Lower leg skin (tissue), 4 donors: ENCODE results near the gene DAD1. TPM values are rescaled to one million over a fixed set of nuclear protein-coding genes. Genes with fewer than 3 reads are reported as not detected.

Source experiments
- DNase-seq, 2 donors: peaks; one replicate each; pipeline ENCODE4 v3.0.0-alpha.2; 2019; ENCODE audit warnings: low spot score in 2 of 2
- H3K4me3 ChIP-seq: fragments of 200-600 bp; sonication (generic); 2 replicates; pipeline ENCODE4 v1.5.1; 2017; ENCODE audit warnings: mild to moderate bottlenecking, low read depth; ENCODE audit not compliant: poor library complexity, severe bottlenecking
- POLR2A ChIP-seq, 2 donors: fragments of 450-650 bp; IDR thresholded peaks; one replicate each; pipeline ENCODE4 v1.6.1; 2016 to 2017; ENCODE audit warnings: antibody characterized with exemption in 2 of 2, mild to moderate bottlenecking in 1 of 2, moderate library complexity in 1 of 2
- WGBS, 2 donors: methylation state at CpG; one replicate each; pipeline ENCODE4 v1.1.5; 2018; 5-methylcytosine and 5-hydroxymethylcytosine counted together
- intact Hi-C: fragments of 100-400 bp; cut with DNase I; formaldehyde crosslinking; loops from one replicate; pipeline ENCODE4 v1.15.0; 2023; ENCODE audit warnings: low total_unique reads
- total RNA-seq, 4 donors: library from RNA; depleted of rRNA; stranded (reverse); fragments of >200 nt; gene quantifications; one replicate each; pipeline ENCODE4 v1.1.0, GENCODE V29; 2016
- TF ChIP-seq, protein P1 (sequence below), 3 donors: fragments of 450-650 bp; IDR thresholded peaks; one replicate each; pipeline ENCODE4 v1.5.1; 2016; ENCODE audit warnings: antibody characterized with exemption in 3 of 3, mild to moderate bottlenecking in 3 of 3, moderate library complexity in 2 of 3

The DAD1 gene
- total RNA-seq, 4 donors from 2014 or later = 103 to 131 (median 124) TPM

DNA sequence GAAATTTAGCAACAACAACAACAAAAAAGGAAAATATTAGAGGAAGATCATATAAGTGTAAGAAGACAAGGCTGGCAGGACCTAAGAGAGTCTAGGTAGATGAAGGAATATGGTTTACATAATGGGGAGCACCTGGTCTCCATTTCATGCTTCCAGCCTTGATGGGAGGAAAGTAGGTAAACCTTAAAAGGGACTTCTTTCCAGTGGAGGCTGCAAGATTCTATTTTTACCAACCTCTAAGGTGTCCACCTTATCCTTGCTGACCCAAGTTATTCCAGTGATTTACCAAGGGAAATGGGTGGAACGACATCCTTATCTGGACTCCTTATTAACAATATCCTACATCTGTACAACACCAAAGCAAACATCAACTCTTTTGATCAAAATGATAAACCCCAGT lies 30.0 kb downstream of the DAD1 start:
- no peak for DNase-seq
- no peak overlapping the region for H3K4me3 ChIP-seq
- intact Hi-C loops = loop anchor here (10.0 kb wide), 2 partner anchors 174 to 296 kb away; no protein-coding TSS in a partner anchor
- 79 to 80% methylated on average over 1 of the region's 1 CpG for WGBS, 2 donors
- TF ChIP-seq POLR2A (IDR thresholded peaks at IDR 0.05) = no peak
- TF ChIP-seq, protein P1, sequence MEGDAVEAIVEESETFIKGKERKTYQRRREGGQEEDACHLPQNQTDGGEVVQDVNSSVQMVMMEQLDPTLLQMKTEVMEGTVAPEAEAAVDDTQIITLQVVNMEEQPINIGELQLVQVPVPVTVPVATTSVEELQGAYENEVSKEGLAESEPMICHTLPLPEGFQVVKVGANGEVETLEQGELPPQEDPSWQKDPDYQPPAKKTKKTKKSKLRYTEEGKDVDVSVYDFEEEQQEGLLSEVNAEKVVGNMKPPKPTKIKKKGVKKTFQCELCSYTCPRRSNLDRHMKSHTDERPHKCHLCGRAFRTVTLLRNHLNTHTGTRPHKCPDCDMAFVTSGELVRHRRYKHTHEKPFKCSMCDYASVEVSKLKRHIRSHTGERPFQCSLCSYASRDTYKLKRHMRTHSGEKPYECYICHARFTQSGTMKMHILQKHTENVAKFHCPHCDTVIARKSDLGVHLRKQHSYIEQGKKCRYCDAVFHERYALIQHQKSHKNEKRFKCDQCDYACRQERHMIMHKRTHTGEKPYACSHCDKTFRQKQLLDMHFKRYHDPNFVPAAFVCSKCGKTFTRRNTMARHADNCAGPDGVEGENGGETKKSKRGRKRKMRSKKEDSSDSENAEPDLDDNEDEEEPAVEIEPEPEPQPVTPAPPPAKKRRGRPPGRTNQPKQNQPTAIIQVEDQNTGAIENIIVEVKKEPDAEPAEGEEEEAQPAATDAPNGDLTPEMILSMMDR (IDR thresholded peaks at IDR 0.05) = no peak

DNA sequence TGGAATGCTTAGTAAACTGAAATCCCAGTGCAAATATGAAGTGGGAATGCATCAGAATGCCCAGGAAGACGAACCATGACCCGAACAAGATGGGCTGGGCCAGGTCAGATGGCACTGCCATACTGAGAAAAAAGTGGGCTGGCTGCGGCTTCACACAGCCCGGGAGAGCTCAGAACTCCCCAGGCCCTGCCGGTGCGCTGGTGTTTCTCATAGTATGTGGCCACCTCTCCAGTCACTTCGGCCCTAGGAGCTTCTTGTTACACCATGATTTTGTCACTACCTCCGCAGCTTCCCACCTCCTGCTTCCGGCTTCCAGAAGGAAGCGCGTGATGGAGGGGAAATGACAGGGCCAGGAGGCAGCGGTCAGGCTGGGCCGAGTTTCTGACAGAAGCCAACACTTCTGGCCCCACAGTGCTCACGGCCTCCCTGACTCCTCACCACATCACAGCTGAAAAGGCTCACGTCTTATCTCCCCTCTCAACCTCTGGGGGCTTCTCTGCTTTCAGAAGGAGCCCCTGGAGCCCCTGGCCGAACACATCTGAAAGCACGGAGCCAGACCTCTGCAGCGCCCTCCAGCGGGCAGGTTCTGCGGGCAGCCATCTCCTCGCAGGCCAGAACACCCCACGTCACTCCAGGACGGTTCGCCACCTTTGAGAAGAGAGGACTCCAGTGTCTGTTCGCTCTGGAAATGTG lies 30.7 kb downstream of the DAD1 start:
- WGBS, 2 donors = 82 to 85% methylated on average over 25 of the region's 25 CpGs
- intact Hi-C loops = loop anchor here (10.0 kb wide), 2 partner anchors 174 to 296 kb away; no protein-coding TSS in a partner anchor
- no peak for DNase-seq
- TF ChIP-seq, protein P1 (IDR thresholded peaks at IDR 0.05) = no peak
- no peak for TF ChIP-seq POLR2A (IDR thresholded peaks at IDR 0.05)
- H3K4me3 ChIP-seq = no peak overlapping the region

DNA sequence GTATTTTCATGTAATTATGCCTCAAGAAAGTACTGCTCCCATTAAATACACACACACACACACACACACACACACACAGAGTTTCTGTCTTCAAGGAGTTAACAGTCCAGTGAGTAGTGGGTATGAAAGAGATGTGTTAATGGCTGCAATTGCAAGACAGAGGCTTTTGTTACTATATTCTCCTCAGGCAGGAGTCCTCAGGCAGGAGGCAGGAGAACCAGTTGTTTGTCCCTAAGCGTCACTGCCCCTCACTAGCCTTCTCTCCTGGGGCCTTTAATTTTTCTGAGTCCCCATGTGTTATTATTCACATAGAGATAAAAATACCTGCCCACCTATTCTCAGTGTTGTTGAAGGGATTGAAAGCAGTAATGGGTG lies 31.2 kb downstream of the DAD1 start:
- intact Hi-C loops = loop anchor here (10.0 kb wide), 2 partner anchors 173 to 297 kb away; no protein-coding TSS in a partner anchor
- no peak overlapping the region for H3K4me3 ChIP-seq
- 81 to 100% methylated on average over 1 of the region's 1 CpG for WGBS, 2 donors
- DNase-seq = no peak
- TF ChIP-seq POLR2A (IDR thresholded peaks at IDR 0.05) = no peak
- TF ChIP-seq, protein P1 (IDR thresholded peaks at IDR 0.05) = no peak

DNA sequence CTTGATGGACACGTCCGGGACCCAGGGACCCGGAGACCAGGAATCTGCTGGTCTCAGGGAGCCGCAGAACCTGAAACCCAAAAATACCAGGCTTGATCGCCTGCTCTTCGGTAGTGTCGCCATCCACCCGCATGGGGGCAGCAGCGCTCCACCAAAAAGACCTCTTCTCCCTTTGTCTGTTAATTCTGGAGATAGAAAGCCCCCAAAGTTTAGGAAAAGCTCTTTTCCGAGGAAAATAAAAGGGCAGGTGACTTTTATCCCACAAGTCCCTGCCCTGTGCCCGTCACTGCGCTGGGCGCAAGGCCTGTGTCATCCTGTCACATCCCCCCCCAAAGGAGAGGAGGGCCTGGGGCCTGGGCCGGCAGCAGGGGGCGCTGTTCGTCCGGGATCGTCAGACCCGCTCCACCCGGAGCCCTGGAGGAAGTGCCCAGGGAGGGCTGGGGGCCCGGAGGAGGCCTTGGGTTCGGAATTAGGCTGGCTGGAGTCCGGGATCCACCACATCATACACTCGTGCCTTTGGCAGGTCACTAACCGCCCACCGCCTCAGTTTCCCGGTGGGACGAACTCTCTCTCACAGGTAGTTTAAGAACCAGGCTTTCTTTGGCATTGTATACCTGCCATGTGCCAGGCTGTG lies 31.9 kb downstream of the DAD1 start:
- DNase-seq = peak; percentile 67 to 96
- WGBS, 2 donors = 5% methylated on average over 22 to 28 of the region's 28 CpGs
- H3K4me3 ChIP-seq = no peak overlapping the region
- intact Hi-C loops = loop anchor here (10.0 kb wide), 2 partner anchors 172 to 298 kb away; no protein-coding TSS in a partner anchor
- no peak for TF ChIP-seq POLR2A (IDR thresholded peaks at IDR 0.05)
- TF ChIP-seq, protein P1 (IDR thresholded peaks at IDR 0.05) = peak in 2 of 3 donors; percentile 77 to 99

DNA sequence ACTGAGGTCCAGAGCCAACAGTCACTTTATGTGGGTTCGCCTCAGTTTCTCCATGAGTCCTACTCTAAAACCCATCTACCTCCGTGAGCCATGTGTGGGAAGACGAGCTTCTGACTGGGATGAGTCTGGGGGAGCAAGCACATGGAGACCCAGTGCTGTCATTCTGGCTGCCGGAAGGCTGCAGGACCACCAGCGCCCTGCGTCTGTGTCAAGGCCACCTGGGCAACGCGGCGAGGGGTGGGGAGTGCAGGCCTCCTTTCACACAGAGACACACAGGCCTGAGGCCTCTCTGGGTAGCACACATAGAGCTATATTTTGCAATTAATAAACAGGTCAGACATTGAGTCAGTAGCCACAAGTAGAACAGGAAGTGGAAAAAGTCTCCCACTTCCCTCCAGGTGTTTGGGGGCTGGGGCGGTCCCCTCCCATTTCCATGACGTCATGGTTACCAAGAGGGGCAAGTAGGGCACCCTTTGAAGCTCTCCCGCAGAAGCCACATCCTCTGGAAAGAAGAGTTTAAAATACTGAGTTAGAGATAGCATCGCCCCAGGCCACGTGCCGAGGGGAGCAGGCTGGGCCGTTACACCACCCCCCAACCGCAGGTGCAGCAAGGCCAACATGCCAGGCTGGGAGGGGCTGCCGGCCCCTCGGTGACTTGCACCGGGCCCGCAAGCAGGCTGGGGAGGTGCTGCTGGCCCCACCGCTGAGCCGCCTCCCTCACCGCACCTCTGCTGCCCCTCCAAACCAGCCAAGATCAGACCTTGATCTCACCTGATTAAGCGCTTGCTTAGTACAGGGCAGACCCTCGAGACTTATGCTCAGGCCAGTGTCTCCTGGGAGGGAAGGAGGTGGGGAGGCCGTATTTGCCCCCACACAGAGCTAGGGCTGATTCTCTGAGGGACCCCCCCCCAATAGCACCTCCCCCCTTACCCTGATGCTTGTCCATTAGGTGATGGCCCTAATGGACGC lies 32.7 kb downstream of the DAD1 start:
- DNase-seq = peak; percentile 75 to 94
- WGBS, 2 donors = 45 to 51% methylated on average over 26 to 27 of the region's 28 CpGs
- H3K4me3 ChIP-seq = no peak overlapping the region
- intact Hi-C loops = loop anchor here (10.0 kb wide), 2 partner anchors 172 to 298 kb away; no protein-coding TSS in a partner anchor
- no peak for TF ChIP-seq POLR2A (IDR thresholded peaks at IDR 0.05)
- TF ChIP-seq, protein P1 (IDR thresholded peaks at IDR 0.05) = no peak
